Activated T-cell treated with anti-CD3 and anti-CD28 coated beads, Interleukin-2, amount 50 U/mL, for 24 hours (primary cell): ENCODE measurements around the gene GALNT11.
A peak's percentile ranks its signal among the peaks of the same experiment; 100 is the strongest.
"Not testable (repeated sequence)": the region's sequence is repeated elsewhere in the genome, so short reads cannot be mapped to it uniquely, and the experiment has no call there.

Source experiments
- DNase-seq: peaks from one replicate; pipeline ENCODE4 v3.0.0-alpha.2; 2020
- H3K27ac Mint-ChIP-seq: 2 replicates; pipeline ENCODE4 v1.8.0; 2020; ENCODE audit warnings: mild to moderate bottlenecking, mixed read lengths
- H3K27me3 Mint-ChIP-seq: 2 replicates; pipeline ENCODE4 v1.8.0; 2020; ENCODE audit warnings: mixed read lengths
- H3K36me3 Mint-ChIP-seq: 2 replicates; pipeline ENCODE4 v1.8.0; 2020; ENCODE audit warnings: low read depth, mixed read lengths
- H3K4me1 Mint-ChIP-seq: 2 replicates; pipeline ENCODE4 v1.8.0; 2020; ENCODE audit warnings: low read depth, mixed read lengths
- H3K4me3 Mint-ChIP-seq: 2 replicates; pipeline ENCODE4 v1.8.0; 2020; ENCODE audit warnings: mild to moderate bottlenecking, moderate library complexity, mixed read lengths
- H3K9me3 Mint-ChIP-seq: 2 replicates; pipeline ENCODE4 v1.8.0; 2020; ENCODE audit warnings: mixed read lengths

GALNT11 gene

GRCh38 chr7:152014722-152015121, 10.8 kb upstream of the GALNT11 start:
- Mint-ChIP-seq H3K27me3 (peaks cover 3% of the 10 kb centered on the region), H3K4me1 (no peaks in the 10 kb centered on the region), H3K9me3 (no peaks in the 10 kb centered on the region), H3K27ac (no peak overlapping the region), H3K4me3 (no peak overlapping the region), H3K36me3 (no peaks in the 10 kb centered on the region)
- DNase-seq = no peak

GRCh38 chr7:152015600-152015999, 9.9 kb upstream of the GALNT11 start:
- Mint-ChIP-seq H3K27me3 (peaks cover 3% of the 10 kb centered on the region), H3K27ac (no peak overlapping the region), H3K36me3 (no peaks in the 10 kb centered on the region), H3K4me1 (no peaks in the 10 kb centered on the region), H3K9me3 (no peaks in the 10 kb centered on the region), H3K4me3 (no peak overlapping the region)
- DNase-seq = no peak

- H3K4me1 Mint-ChIP-seq = no peaks in the 10 kb centered on the region
- peaks cover 3% of the 10 kb centered on the region for H3K27me3 Mint-ChIP-seq
- H3K4me3 Mint-ChIP-seq = no peak overlapping the region
- no peaks in the 10 kb centered on the region for H3K36me3 Mint-ChIP-seq
- DNase-seq = no peak
- H3K9me3 Mint-ChIP-seq = no peaks in the 10 kb centered on the region
- H3K27ac Mint-ChIP-seq = no peak overlapping the region
These were observed 8.5 kb upstream of the GALNT11 start for GRCh38 chr7:152016947-152017346.

- not testable (repeated sequence) for H3K36me3 Mint-ChIP-seq, H3K27ac Mint-ChIP-seq, H3K27me3 Mint-ChIP-seq, H3K4me1 Mint-ChIP-seq, H3K4me3 Mint-ChIP-seq, H3K9me3 Mint-ChIP-seq, DNase-seq
These were observed 7.8 kb upstream of the GALNT11 start for GRCh38 chr7:152017683-152018082.

GRCh38 chr7:152021740-152022139, 3.7 kb upstream of the GALNT11 start:
- H3K4me3 Mint-ChIP-seq = not testable (repeated sequence)

GRCh38 chr7:152025937-152026890, 740 bp downstream of the GALNT11 start:
- peaks cover 33% of the 10 kb centered on the region for H3K36me3 Mint-ChIP-seq
- H3K27ac Mint-ChIP-seq = peak overlapping the region; percentile 81
- no peak for DNase-seq
- H3K9me3 Mint-ChIP-seq = no peaks in the 10 kb centered on the region
- H3K4me3 Mint-ChIP-seq = peak overlapping the region; percentile 85
- no peaks in the 10 kb centered on the region for H3K27me3 Mint-ChIP-seq
- peaks cover 51% of the 10 kb centered on the region for H3K4me1 Mint-ChIP-seq

More at GRCh38 chr7:152021740-152022139, 3.7 kb upstream of the GALNT11 start:
- not testable (repeated sequence) for H3K27me3 Mint-ChIP-seq, DNase-seq, H3K36me3 Mint-ChIP-seq, H3K27ac Mint-ChIP-seq, H3K9me3 Mint-ChIP-seq
- H3K4me1 Mint-ChIP-seq = peaks cover 12% of the 10 kb centered on the region

- peak overlapping the region; percentile 86 for H3K27ac Mint-ChIP-seq
- peak; percentile 42 for DNase-seq
- peaks cover 53% of the 10 kb centered on the region for H3K4me1 Mint-ChIP-seq
- H3K27me3 Mint-ChIP-seq, H3K9me3 Mint-ChIP-seq: not testable (repeated sequence)
- H3K4me3 Mint-ChIP-seq = peak overlapping the region; percentile 61
- peaks cover 44% of the 10 kb centered on the region for H3K36me3 Mint-ChIP-seq
These were observed 2.3 kb downstream of the GALNT11 start for GRCh38 chr7:152027491-152028365.

GRCh38 chr7:152030059-152030458, 4.6 kb downstream of the GALNT11 start:
- Mint-ChIP-seq H3K36me3 (peaks cover 68% of the 10 kb centered on the region), H3K4me1 (peaks cover 51% of the 10 kb centered on the region)
- not testable (repeated sequence) for H3K27me3 Mint-ChIP-seq, H3K27ac Mint-ChIP-seq, H3K4me3 Mint-ChIP-seq, DNase-seq, H3K9me3 Mint-ChIP-seq

GRCh38 chr7:152030639-152031038, 5.2 kb downstream of the GALNT11 start:
- peaks cover 73% of the 10 kb centered on the region for H3K36me3 Mint-ChIP-seq
- H3K4me1 Mint-ChIP-seq = peaks cover 50% of the 10 kb centered on the region
- H3K9me3 Mint-ChIP-seq, H3K27ac Mint-ChIP-seq, H3K4me3 Mint-ChIP-seq, H3K27me3 Mint-ChIP-seq, DNase-seq: not testable (repeated sequence)

- H3K27me3 Mint-ChIP-seq = no peaks in the 10 kb centered on the region
- H3K4me3 Mint-ChIP-seq = no peak overlapping the region
- peaks cover 35% of the 10 kb centered on the region for H3K9me3 Mint-ChIP-seq
- no peak for DNase-seq
- no peak overlapping the region for H3K27ac Mint-ChIP-seq
- peaks cover 6% of the 10 kb centered on the region for H3K4me1 Mint-ChIP-seq
- H3K36me3 Mint-ChIP-seq = peaks cover 91% of the 10 kb centered on the region
These were observed 10.3 kb downstream of the GALNT11 start for GRCh38 chr7:152035817-152036216.

- Mint-ChIP-seq H3K9me3 (peaks cover 50% of the 10 kb centered on the region), H3K36me3 (peaks cover 87% of the 10 kb centered on the region)
- not testable (repeated sequence) for H3K4me3 Mint-ChIP-seq, H3K27me3 Mint-ChIP-seq, H3K27ac Mint-ChIP-seq, DNase-seq, H3K4me1 Mint-ChIP-seq
These were observed 12.9 kb downstream of the GALNT11 start for GRCh38 chr7:152038410-152038809.

GRCh38 chr7:152043086-152043485, 17.6 kb downstream of the GALNT11 start:
- DNase-seq, H3K27ac Mint-ChIP-seq, H3K4me3 Mint-ChIP-seq, H3K27me3 Mint-ChIP-seq: not testable (repeated sequence)
- Mint-ChIP-seq H3K9me3 (peaks cover 53% of the 10 kb centered on the region), H3K4me1 (peaks cover 16% of the 10 kb centered on the region), H3K36me3 (peaks cover 78% of the 10 kb centered on the region)

GRCh38 chr7:152044909-152045308, 19.4 kb downstream of the GALNT11 start:
- not testable (repeated sequence) for H3K27ac Mint-ChIP-seq, H3K27me3 Mint-ChIP-seq, H3K4me3 Mint-ChIP-seq, DNase-seq
- peaks cover 52% of the 10 kb centered on the region for H3K9me3 Mint-ChIP-seq
- peaks cover 23% of the 10 kb centered on the region for H3K4me1 Mint-ChIP-seq
- H3K36me3 Mint-ChIP-seq = peaks cover 67% of the 10 kb centered on the region

- no peak overlapping the region for H3K4me3 Mint-ChIP-seq
- peaks cover 57% of the 10 kb centered on the region for H3K36me3 Mint-ChIP-seq
- H3K9me3 Mint-ChIP-seq = peaks cover 40% of the 10 kb centered on the region
- DNase-seq = no peak
- H3K4me1 Mint-ChIP-seq = peaks cover 30% of the 10 kb centered on the region
- H3K27me3 Mint-ChIP-seq = no peaks in the 10 kb centered on the region
- no peak overlapping the region for H3K27ac Mint-ChIP-seq
These were observed 21.1 kb downstream of the GALNT11 start for GRCh38 chr7:152046531-152046930.
